HL-60/S4 treated with retinoic acid at 250 ng/mL for 4 days and 3 days (cell line): ENCODE results near the gene KCNK5.

Source experiments
- in situ Hi-C: fragments of 300-500 bp; cut with MboI; formaldehyde crosslinking; loops from 2 replicates; pipeline ENCODE4 v1.7.0; 2022; ENCODE audit warnings: low sequenced_read_pairs

The KCNK5 gene

GRCh38 chr6:39143238-39143930 is 85.9 kb downstream of the KCNK5 start:
- in situ Hi-C loops: no loop called here

GRCh38 chr6:39140556-39141167 is 88.6 kb downstream of the KCNK5 start:
- in situ Hi-C loops: no loop called here
